HCT116 (cell line): ENCODE results near the gene LTV1. TPM values are rescaled to one million over a fixed set of nuclear protein-coding genes. Genes with fewer than 3 reads are reported as not detected.

Source experiments
- total RNA-seq: library from RNA; stranded (reverse); gene quantifications from one replicate; pipeline ENCODE4 v1.2.1, GENCODE V29; 2021; ENCODE audit not compliant: unreplicated experiment

The LTV1 gene
- total RNA-seq, 1 experiment from 2014 or later = 40.3 TPM

Other genes starting within 250 kb of the LTV1 start
- 27.6 TPM for gene PHACTR2, start 165.4 kb upstream of the LTV1 start, total RNA-seq
- gene ZC2HC1B, start 21.1 kb downstream of the LTV1 start, total RNA-seq = not detected
- gene PLAGL1, start 164.9 kb downstream of the LTV1 start, total RNA-seq = 35.6 TPM